T-cell (primary cell): ENCODE results near the gene CAB39. TPM values are rescaled to one million over a fixed set of nuclear protein-coding genes. Genes with fewer than 3 reads are reported as not detected.

Experiments
- ATAC-seq, 4 experiments: fragments of 200-7000 bp in 3 of 4; fragments of 150-1000 bp in 1 of 4; cut with Tn5 transposase; replicated peaks in 1 of 4; 1 replicate in 3 of 4; 2 replicates in 1 of 4; pipeline ENCODE4 v1.10.0; 2021; ENCODE audit warnings: moderate library complexity in 3 of 4, mild to moderate bottlenecking in 2 of 4, moderate number of reproducible peaks in 1 of 4
- CTCF ChIA-PET, 2 donors: fragments of 300-600 bp; sonication (Branson Sonifier 250); formaldehyde crosslinking; loops; one replicate each; lab custom pipeline; 2022; ENCODE audit warnings: antibody characterized with exemption in 2 of 2; lab: Charles Lee
- POLR2A ChIA-PET, 2 donors: fragments of 300-600 bp; sonication (Branson Sonifier 250); formaldehyde crosslinking; loops; one replicate each; lab custom pipeline; 2022; ENCODE audit warnings: antibody characterized with exemption in 2 of 2; lab: Charles Lee
- DNase-seq, 35 experiments: peaks; one replicate each; pipeline versions ENCODE4 v3.0.0 to v3.0.0-alpha.2; 2013 to 2023
- H3K27ac ChIP-seq: one replicate; pipeline ENCODE4 v1.5.1; 2013; ENCODE audit warnings: low read length
- H3K27me3 ChIP-seq, 2 experiments: replicated peaks in 1 of 2; 1 replicate in 1 of 2; 2 replicates in 1 of 2; pipeline versions ENCODE4 v1.6.1 to v1.7.0; 2013; ENCODE audit warnings: low read length in 1 of 2, mixed read lengths in 1 of 2; ENCODE audit not compliant: control insufficient read depth in 2 of 2, insufficient read depth in 2 of 2; ENCODE audit errors: extremely low read depth in 1 of 2
- H3K36me3 ChIP-seq, 2 donors: 1 replicate in 1 of 2; 2 replicates in 1 of 2; pipeline versions ENCODE4 v1.6.1 to v1.7.0; 2013; ENCODE audit warnings: low read length in 1 of 2; ENCODE audit not compliant: control insufficient read depth in 2 of 2, insufficient read depth in 1 of 2; ENCODE audit errors: extremely low read depth in 1 of 2
- H3K4me1 ChIP-seq, 2 experiments: 1 replicate in 1 of 2; 2 replicates in 1 of 2; pipeline versions ENCODE4 v1.6.1 to v1.7.0; 2013; ENCODE audit warnings: low read length in 2 of 2, mixed read lengths in 1 of 2; ENCODE audit not compliant: insufficient read depth in 2 of 2, control insufficient read depth in 1 of 2; ENCODE audit errors: extremely low read depth in 1 of 2
- H3K4me3 ChIP-seq, 2 donors: 1 replicate in 1 of 2; 2 replicates in 1 of 2; pipeline versions ENCODE4 v1.5.1 to v1.7.0; 2013; ENCODE audit warnings: mild to moderate bottlenecking in 2 of 2, low read length in 1 of 2, moderate library complexity in 1 of 2; ENCODE audit not compliant: control insufficient read depth in 1 of 2; ENCODE audit errors: extremely low read depth in 1 of 2
- H3K9me3 ChIP-seq: 2 replicates; pipeline ENCODE4 v1.7.0; 2013
- H3K27ac Mint-ChIP-seq, 2 donors: one replicate each; pipeline ENCODE4 v1.8.0; 2020 to 2021; ENCODE audit warnings: mild to moderate bottlenecking in 2 of 2, mixed read lengths in 2 of 2
- H3K27me3 Mint-ChIP-seq, 2 donors: one replicate each; pipeline ENCODE4 v1.8.0; 2021 to 2022; ENCODE audit warnings: mixed read lengths in 2 of 2
- H3K36me3 Mint-ChIP-seq: one replicate; pipeline ENCODE4 v1.8.0; 2021; ENCODE audit warnings: mixed read lengths
- H3K4me1 Mint-ChIP-seq, 3 donors: one replicate each; pipeline ENCODE4 v1.8.0; 2020 to 2022; ENCODE audit warnings: mixed read lengths in 3 of 3, mild to moderate bottlenecking in 1 of 3
- H3K4me3 Mint-ChIP-seq, 3 donors: one replicate each; pipeline ENCODE4 v1.8.0; 2020 to 2022; ENCODE audit warnings: mild to moderate bottlenecking in 3 of 3, mixed read lengths in 3 of 3, moderate library complexity in 3 of 3
- H3K9me3 Mint-ChIP-seq, 3 donors: one replicate each; pipeline ENCODE4 v1.8.0; 2020 to 2022; ENCODE audit warnings: mixed read lengths in 3 of 3
- WGBS: methylation state at CpG from one replicate; pipeline ENCODE4 v1.1.5; 2013; ENCODE audit warnings: missing lambda C conversion rate; ENCODE audit not compliant: insufficient coverage; 5-methylcytosine and 5-hydroxymethylcytosine counted together
- total RNA-seq, 35 experiments: library from RNA in 6 of 35; stranded (reverse) in 6 of 35; fragments of 120-200 nt in 1 of 35; gene quantifications; one replicate each; pipeline versions ENCODE4 v1.2.1 to v1.2.4 and lab custom pipeline; 2013 to 2026

Gene CAB39
- total RNA-seq, 5 donors from 2014 or later (not counting 1 experiment from before 2014, with no cell fraction given), result 91.7 to 102 (median 96.7) TPM

GRCh38 chr2:230828272-230828961, 115.8 kb downstream of the CAB39 start:
- POLR2A ChIA-PET, result no interaction called here
- peak in 1 of 35 experiments; percentile 20 for DNase-seq

GRCh38 chr2:230829293-230829692, 116.7 kb downstream of the CAB39 start:
- H3K27ac ChIP-seq, result no peak overlapping the region
- no peaks in the 10 kb centered on the region for H3K36me3 ChIP-seq
- Mint-ChIP-seq H3K36me3 (no peaks in the 10 kb centered on the region), H3K27ac (no peak overlapping the region), H3K4me3 (peak overlapping the region in 1 of 3 donors; percentile 61), H3K27me3 (peaks cover 27 to 47% of the 10 kb centered on the region in 2 donors), H3K4me1 (peaks cover 4 to 11% (median 6%) of the 10 kb centered on the region in 3 donors), H3K9me3 (no peaks in the 10 kb centered on the region)
- WGBS, result 95% methylated on average over 13 of the region's 14 CpGs
- H3K27me3 ChIP-seq, result peaks cover 0 to 46% of the 10 kb centered on the region in 2 experiments
- H3K4me1 ChIP-seq, result peaks cover 0 to 18% of the 10 kb centered on the region in 2 experiments
- ChIA-PET POLR2A (no interaction called here), CTCF (no interaction called here)
- DNase-seq (no peak), ATAC-seq (no peak)
- no peak overlapping the region for H3K4me3 ChIP-seq
- H3K9me3 ChIP-seq, result no peaks in the 10 kb centered on the region

More at GRCh38 chr2:230828272-230828961, 115.8 kb downstream of the CAB39 start:
- H3K4me3 Mint-ChIP-seq, result peak overlapping the region in 2 of 3 donors; percentile 28 to 61
- Histone ChIP-seq H3K27me3 (peaks cover 0 to 46% of the 10 kb centered on the region in 2 experiments), H3K27ac (no peak overlapping the region), H3K36me3 (no peaks in the 10 kb centered on the region), H3K4me1 (peaks cover 0 to 21% of the 10 kb centered on the region in 2 experiments), H3K4me3 (peak overlapping the region in 1 of 2 donors; percentile 46), H3K9me3 (no peaks in the 10 kb centered on the region)
- H3K9me3 Mint-ChIP-seq, result no peaks in the 10 kb centered on the region
- 19% methylated on average over 60 of the region's 61 CpGs for WGBS
- CTCF ChIA-PET, result no interaction called here
- H3K27me3 Mint-ChIP-seq, result peaks cover 27 to 47% of the 10 kb centered on the region in 2 donors
- H3K36me3 Mint-ChIP-seq, result no peaks in the 10 kb centered on the region
- peak in 3 of 4 experiments; percentile 49 to 56 (median 53) for ATAC-seq
- H3K27ac Mint-ChIP-seq, result no peak overlapping the region
- peaks cover 6 to 13% (median 6%) of the 10 kb centered on the region in 3 donors for H3K4me1 Mint-ChIP-seq

GRCh38 chr2:230829959-230830358, 117.3 kb downstream of the CAB39 start:
- H3K4me3 Mint-ChIP-seq, result no peak overlapping the region
- peak overlapping the region in 1 of 2 donors; percentile 65 for H3K27ac Mint-ChIP-seq
- peaks cover 27 to 44% of the 10 kb centered on the region in 2 donors for H3K27me3 Mint-ChIP-seq
- Histone ChIP-seq H3K9me3 (no peaks in the 10 kb centered on the region), H3K27me3 (peaks cover 0 to 41% of the 10 kb centered on the region in 2 experiments), H3K4me3 (no peak overlapping the region), H3K36me3 (no peaks in the 10 kb centered on the region), H3K27ac (no peak overlapping the region), H3K4me1 (peaks cover 0 to 13% of the 10 kb centered on the region in 2 experiments)
- ATAC-seq, result no peak
- no peaks in the 10 kb centered on the region for H3K36me3 Mint-ChIP-seq
- WGBS, result 87% methylated on average over 7 of the region's 7 CpGs
- DNase-seq, result no peak
- peaks cover 0 to 8% (median 0%) of the 10 kb centered on the region in 3 donors for H3K4me1 Mint-ChIP-seq
- H3K9me3 Mint-ChIP-seq, result no peaks in the 10 kb centered on the region
- ChIA-PET POLR2A (no interaction called here), CTCF (no interaction called here)

GRCh38 chr2:230830428-230830827, 117.8 kb downstream of the CAB39 start:
- H3K27ac ChIP-seq, result no peak overlapping the region
- H3K4me3 Mint-ChIP-seq, result no peak overlapping the region
- H3K4me1 Mint-ChIP-seq, result peaks cover 0 to 8% (median 0%) of the 10 kb centered on the region in 3 donors
- H3K36me3 Mint-ChIP-seq, result no peaks in the 10 kb centered on the region
- DNase-seq, result no peak
- ATAC-seq, result no peak
- CTCF ChIA-PET, result no interaction called here
- WGBS, result 83% methylated on average over 4 of the region's 7 CpGs
- H3K9me3 ChIP-seq, result no peaks in the 10 kb centered on the region
- peaks cover 0 to 41% of the 10 kb centered on the region in 2 experiments for H3K27me3 ChIP-seq
- peaks cover 0 to 13% of the 10 kb centered on the region in 2 experiments for H3K4me1 ChIP-seq
- H3K27me3 Mint-ChIP-seq, result peaks cover 27 to 40% of the 10 kb centered on the region in 2 donors
- POLR2A ChIA-PET, result no interaction called here
- no peak overlapping the region for H3K4me3 ChIP-seq
- H3K9me3 Mint-ChIP-seq, result no peaks in the 10 kb centered on the region
- peak overlapping the region in 1 of 2 donors; percentile 65 for H3K27ac Mint-ChIP-seq
- no peaks in the 10 kb centered on the region for H3K36me3 ChIP-seq

GRCh38 chr2:230840301-230840700, 127.7 kb downstream of the CAB39 start:
- ChIA-PET POLR2A (interaction anchor here in 1 of 2 donors (0.6 kb wide), 1 partner anchor 165 kb away, joined by 8 read pairs; no protein-coding TSS in a partner anchor), CTCF (interaction anchor here (0.6 to 1.4 kb wide), 8 partner anchors 12 to 456 kb away, joined by 3 to 7 read pairs (median 4); no protein-coding TSS in a partner anchor)
- WGBS, result no CpG with 5 or more reads among the region's 2 CpGs

GRCh38 chr2:230842473-230842872, 129.8 kb downstream of the CAB39 start:
- Mint-ChIP-seq H3K36me3 (peaks cover 5% of the 10 kb centered on the region), H3K9me3 (peaks cover 4 to 10% (median 4%) of the 10 kb centered on the region in 3 donors), H3K4me1 (peaks cover 0 to 3% (median 0%) of the 10 kb centered on the region in 3 donors), H3K27me3 (peaks cover 17 to 20% of the 10 kb centered on the region in 2 donors), H3K27ac (no peak overlapping the region), H3K4me3 (no peak overlapping the region)
- ChIA-PET CTCF (interaction anchor here in 1 of 2 donors (0.5 kb wide), 1 partner anchor 682 kb away, joined by 3 read pairs; no protein-coding TSS in a partner anchor), POLR2A (no interaction called here)
- Histone ChIP-seq H3K27ac (no peak overlapping the region), H3K4me1 (peaks cover 0 to under 1% of the 10 kb centered on the region in 2 experiments), H3K4me3 (no peak overlapping the region), H3K36me3 (no peaks in the 10 kb centered on the region), H3K27me3 (peaks cover 0 to 11% of the 10 kb centered on the region in 2 experiments), H3K9me3 (no peaks in the 10 kb centered on the region)
- ATAC-seq (no peak), DNase-seq (no peak)
- 62% methylated on average over 3 of the region's 6 CpGs for WGBS

More at GRCh38 chr2:230840301-230840700, 127.7 kb downstream of the CAB39 start:
- Mint-ChIP-seq H3K27me3 (peaks cover 13 to 14% of the 10 kb centered on the region in 2 donors), H3K36me3 (peaks cover 5% of the 10 kb centered on the region), H3K9me3 (peaks cover 4 to 10% (median 6%) of the 10 kb centered on the region in 3 donors), H3K27ac (no peak overlapping the region), H3K4me3 (no peak overlapping the region), H3K4me1 (peaks cover 0 to 3% (median 0%) of the 10 kb centered on the region in 3 donors)
- no peaks in the 10 kb centered on the region for H3K36me3 ChIP-seq
- DNase-seq, result no peak
- no peaks in the 10 kb centered on the region for H3K4me1 ChIP-seq
- no peak for ATAC-seq
- H3K4me3 ChIP-seq, result no peak overlapping the region
- H3K27ac ChIP-seq, result no peak overlapping the region
- H3K9me3 ChIP-seq, result no peaks in the 10 kb centered on the region
- peaks cover 0 to 4% of the 10 kb centered on the region in 2 experiments for H3K27me3 ChIP-seq
